GM12878 (cell line): ENCODE results near the gene MGLL. TPM values are rescaled to one million over a fixed set of nuclear protein-coding genes. Genes with fewer than 3 reads are reported as not detected.
A peak's percentile ranks its signal among the peaks of the same experiment; 100 is the strongest.

Experiments used
- ATAC-seq: fragments of 200-7000 bp; cut with Tn5 transposase; 3 replicates; pipeline ENCODE4 v1.9.1; 2020; ENCODE audit warnings: mild to moderate bottlenecking, moderate library complexity
- BruUV-seq: library from RNA; stranded (reverse); fragments of 400-500 nt; replicated peaks from 2 replicates; lab custom pipeline; 2021; lab: Mats Ljungman, UMichigan
- CTCF ChIA-PET: fragments of 300-600 bp; sonication (Branson Sonifier 250); formaldehyde crosslinking; extraction: SDS; loops from one replicate; lab custom pipeline; 2021; ENCODE audit warnings: inconsistent platforms; lab: Yijun Ruan, JAX
- POLR2A ChIA-PET: fragments of 350-600 bp; formaldehyde crosslinking; extraction: SDS; loops from one replicate; lab custom pipeline; 2021; ENCODE audit warnings: inconsistent platforms; lab: Charles Lee
- RAD21 ChIA-PET: fragments of 300-600 bp; sonication (Branson Sonifier 250); formaldehyde crosslinking; loops from one replicate; lab custom pipeline; 2023; ENCODE audit warnings: antibody characterized with exemption; ENCODE audit not compliant: unreplicated experiment; lab: Charles Lee
- SMC1A ChIA-PET: fragments of 300-600 bp; sonication (Branson Sonifier 250); formaldehyde crosslinking; loops from one replicate; lab custom pipeline; 2023; ENCODE audit not compliant: unreplicated experiment, uncharacterized antibody; lab: Charles Lee
- DNase-seq: peaks from one replicate; pipeline ENCODE4 v3.0.0-alpha.2; 2011; ENCODE audit warnings: low read depth, low spot score
- FAIRE-seq: peaks from 3 replicates; lab custom pipeline; 2011; peaks lifted over from hg19 to GRCh38; lab: Jason Lieb, UNC
- H2AFZ ChIP-seq: 2 replicates; pipeline ENCODE4 v1.6.0; 2011; ENCODE audit warnings: low read depth, low read length, control low read depth; ENCODE audit not compliant: control insufficient read depth
- H3K27ac ChIP-seq: 2 replicates; pipeline ENCODE4 v1.5.1; 2011; ENCODE audit warnings: control low read depth; ENCODE audit not compliant: control insufficient read depth, insufficient read depth
- H3K27me3 ChIP-seq, 2 experiments: replicated peaks in 1 of 2; 2 replicates each; pipeline versions ENCODE4 v1.6.0 to v1.6.1; 2011; ENCODE audit warnings: low read length in 1 of 2; ENCODE audit not compliant: control insufficient read depth in 2 of 2, insufficient read depth in 2 of 2
- H3K36me3 ChIP-seq, 2 experiments: 2 replicates each; pipeline ENCODE4 v1.5.1; 2011; ENCODE audit warnings: low read length in 1 of 2; ENCODE audit not compliant: control insufficient read depth in 2 of 2, insufficient read depth in 2 of 2
- H3K4me1 ChIP-seq: 2 replicates; pipeline ENCODE4 v1.6.1; 2011; ENCODE audit warnings: mild to moderate bottlenecking, low read length, moderate library complexity, mixed read lengths; ENCODE audit not compliant: control insufficient read depth, insufficient read depth
- H3K4me2 ChIP-seq: 2 replicates; pipeline ENCODE4 v1.6.0; 2011; ENCODE audit warnings: control low read depth; ENCODE audit not compliant: control insufficient read depth, insufficient read depth
- H3K4me3 ChIP-seq: fragments of 200-600 bp; sonication (generic); 2 replicates; pipeline ENCODE4 v1.5.1; 2016
- H3K79me2 ChIP-seq: 2 replicates; pipeline ENCODE4 v1.6.0; 2011; ENCODE audit warnings: low read length; ENCODE audit not compliant: control insufficient read depth, insufficient read depth
- H3K9ac ChIP-seq: 2 replicates; pipeline ENCODE4 v1.8.0; 2011; ENCODE audit warnings: low read length, control low read depth, mixed read lengths; ENCODE audit not compliant: control insufficient read depth, insufficient read depth
- H3K9me3 ChIP-seq: replicated peaks from 3 replicates; pipeline ENCODE4 v1.5.1; 2011; ENCODE audit warnings: mild to moderate bottlenecking, low read length; ENCODE audit not compliant: control insufficient read depth, insufficient read depth
- H4K20me1 ChIP-seq: 2 replicates; pipeline ENCODE4 v1.6.0; 2011; ENCODE audit not compliant: control insufficient read depth, insufficient read depth
- ATF7 ChIP-seq: fragments of 450-650 bp; IDR thresholded peaks from 2 replicates; pipeline ENCODE4 v1.6.1; 2016; ENCODE audit warnings: low read depth, mild to moderate bottlenecking
- BMI1 ChIP-seq: fragments of 450-650 bp; IDR thresholded peaks from 2 replicates; pipeline ENCODE4 v1.6.1; 2016; ENCODE audit warnings: mild to moderate bottlenecking, moderate library complexity, borderline replicate concordance
- CHD2 ChIP-seq: IDR thresholded peaks from 2 replicates; pipeline ENCODE4 v1.6.1; 2011; ENCODE audit warnings: low read depth, low read length, improper control_type of control experiment, borderline replicate concordance
- FOXK2 ChIP-seq: fragments of 450-650 bp; IDR thresholded peaks from 2 replicates; pipeline ENCODE4 v1.6.1; 2017; ENCODE audit warnings: mild to moderate bottlenecking, moderate library complexity
- GABPA ChIP-seq: IDR thresholded peaks from 2 replicates; pipeline ENCODE4 v1.6.1; 2014; ENCODE audit warnings: antibody characterized with exemption, low read depth, mild to moderate bottlenecking, inconsistent platforms
- KLF5 ChIP-seq: fragments of 450-650 bp; IDR thresholded peaks from 2 replicates; pipeline ENCODE4 v1.6.1; 2014; ENCODE audit warnings: mild to moderate bottlenecking; ENCODE audit not compliant: partially characterized antibody
- MYC ChIP-seq: IDR thresholded peaks from 2 replicates; pipeline ENCODE4 v1.6.1; 2011; ENCODE audit warnings: mild to moderate bottlenecking, low read length, moderate library complexity, inconsistent platforms; ENCODE audit not compliant: insufficient read depth, insufficient replicate concordance, insufficient read length, severe bottlenecking
- NR2C1 ChIP-seq: fragments of 450-650 bp; IDR thresholded peaks from 2 replicates; pipeline ENCODE4 v1.6.1; 2017; ENCODE audit warnings: antibody characterized with exemption, mild to moderate bottlenecking, moderate library complexity
- RAD51 ChIP-seq: fragments of 450-650 bp; IDR thresholded peaks from 2 replicates; pipeline ENCODE4 v1.6.1; 2016; ENCODE audit warnings: moderate library complexity, mild to moderate bottlenecking, inconsistent platforms
- SMC3 ChIP-seq: IDR thresholded peaks from 2 replicates; pipeline ENCODE4 v1.6.1; 2011; ENCODE audit warnings: low read length, improper control_type of control experiment, borderline replicate concordance
- ZNF274 ChIP-seq: IDR thresholded peaks from one replicate; pipeline ENCODE4 v1.8.0; 2011; ENCODE audit not compliant: insufficient read length, insufficient read depth
- WGBS: methylation state at CpG from one replicate; pipeline ENCODE4 v1.1.6; 2016; ENCODE audit warnings: low lambda C conversion rate; ENCODE audit not compliant: insufficient replicate concordance, insufficient coverage; ENCODE audit errors: missing lambda C conversion rate; 5-methylcytosine and 5-hydroxymethylcytosine counted together
- in situ Hi-C: fragments of 300-500 bp; cut with MboI; formaldehyde crosslinking; loops from 9 replicates; pipeline ENCODE4 v1.14.3; 2018; ENCODE audit warnings: mixed read lengths
- intact Hi-C: fragments of 100-400 bp; cut with micrococcal nuclease; formaldehyde crosslinking; loops from one replicate; pipeline ENCODE4 v1.14.2; 2022; ENCODE audit not compliant: unreplicated experiment
- polyA plus RNA-seq, 11 experiments: library from polyadenylated mRNA; depleted of rRNA in 4 of 11; unstranded in 6 of 11; stranded (reverse) in 5 of 11; fragments of >200 nt; fragmentation: Nextera tagmentation in 4 of 11; fragmentation: Illumina TruSeq in 1 of 11; extraction: Ambion mirVana in 4 of 11; extraction: Trizol in 1 of 11; gene quantifications; 1 replicate in 1 of 11; 2 replicates in 10 of 11; pipeline versions ENCODE4 v1.2.1 to v1.2.3, GENCODE V29; 2011 to 2016; ENCODE audit warnings: inconsistent platforms in 2 of 11, missing spikeins in 2 of 11, low read depth in 1 of 11
- total RNA-seq, 4 experiments: library from RNA; depleted of rRNA in 3 of 4; stranded (reverse); fragments of >200 nt in 3 of 4; fragmentation: Illumina TruSeq in 1 of 4; extraction: Trizol in 1 of 4; gene quantifications; 2 replicates each; pipeline versions ENCODE4 v1.2.1 to v1.2.3, GENCODE V29; 2013 to 2021
- TF ChIP-seq, protein P1 (sequence below): IDR thresholded peaks from 2 replicates; pipeline ENCODE4 v1.6.1; 2011; ENCODE audit warnings: low read depth, mild to moderate bottlenecking, low read length, moderate library complexity, borderline replicate concordance; ENCODE audit errors: extremely low read depth

Gene MGLL
- total and polyA plus RNA-seq, 10 of the 15 experiments (the other 5 are each of a cell fraction or from before 2014, with no cell fraction given): 44.9 to 177 (median 72.9) TPM

DNA sequence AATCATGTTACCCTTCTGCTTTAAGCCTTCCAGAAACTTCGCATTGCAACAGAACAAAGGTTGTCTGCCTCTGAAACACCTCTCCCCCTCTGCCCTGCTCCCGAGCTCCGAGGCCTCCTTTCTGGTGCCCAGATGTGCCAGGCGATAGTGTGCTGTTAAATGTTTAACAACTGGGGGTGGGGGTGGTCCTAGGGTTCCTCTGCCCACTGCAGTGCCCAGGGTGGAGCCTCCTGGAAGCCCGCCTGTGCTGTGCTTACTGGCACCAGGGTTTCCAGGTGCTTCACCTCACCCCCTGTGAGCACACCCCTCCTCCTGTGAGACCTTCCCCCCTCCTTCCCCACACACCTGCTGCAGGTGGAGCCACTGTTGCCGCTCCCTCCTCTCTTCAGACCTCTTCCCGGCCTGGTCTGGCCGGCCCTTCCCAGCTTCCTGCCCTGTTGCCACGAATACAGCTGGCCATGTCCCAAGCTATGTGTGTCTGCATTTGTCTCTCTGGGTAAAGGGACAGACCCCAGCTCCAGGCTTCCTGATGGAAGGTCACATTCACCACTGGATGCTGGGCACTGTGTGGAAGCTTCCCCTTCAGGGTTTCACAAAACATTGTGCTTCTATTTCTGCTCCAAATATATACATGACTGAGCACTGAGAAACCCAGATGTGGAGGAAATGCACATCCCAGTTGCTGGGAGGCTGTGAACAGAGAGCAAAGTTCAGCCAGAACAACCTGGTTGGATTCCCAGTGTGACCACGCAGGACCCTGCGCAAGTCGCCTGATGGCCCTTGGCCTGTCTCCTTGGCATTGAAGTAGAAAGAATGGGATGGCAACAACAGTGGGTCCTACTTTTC, 37.2 kb downstream of the MGLL start:
- no peak overlapping the region for H3K4me3 ChIP-seq
- H3K9ac ChIP-seq: no peak overlapping the region
- H3K9me3 ChIP-seq: no peaks in the 10 kb centered on the region
- no peaks in the 10 kb centered on the region for H3K79me2 ChIP-seq
- ATAC-seq: no peak
- intact Hi-C loops: no loop called here
- ChIA-PET RAD21 (interaction anchor here (1.8 kb wide), 1 partner anchor 35 kb away, joined by 5 read pairs; no protein-coding TSS in a partner anchor), CTCF (interaction anchor here (0.6 to 1.8 kb wide), 2 partner anchors 10 to 183 kb away, joined by 4 read pairs; no protein-coding TSS in a partner anchor), POLR2A (no interaction called here), SMC1A (interaction anchor here (0.9 kb wide), 1 partner anchor 17 kb away, joined by 3 read pairs; no protein-coding TSS in a partner anchor)
- no peak for FAIRE-seq
- H2AFZ ChIP-seq: no peak overlapping the region
- peak overlapping the region; percentile 4; the same call in 1 of the 2 replicates for H3K27ac ChIP-seq
- 92% methylated on average over 11 of the region's 12 CpGs for WGBS
- TF ChIP-seq KLF5 (no peak), MYC (no peak), ATF7 (no peak), FOXK2 (no peak), ZNF274 (no peak), CHD2 (no peak), BMI1 (no peak), NR2C1 (no peak), SMC3 (no peak), GABPA (no peak), RAD51 (no peak)
- TF ChIP-seq, protein P1, sequence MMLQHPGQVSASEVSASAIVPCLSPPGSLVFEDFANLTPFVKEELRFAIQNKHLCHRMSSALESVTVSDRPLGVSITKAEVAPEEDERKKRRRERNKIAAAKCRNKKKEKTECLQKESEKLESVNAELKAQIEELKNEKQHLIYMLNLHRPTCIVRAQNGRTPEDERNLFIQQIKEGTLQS: no peak
- H3K4me1 ChIP-seq: peaks cover 13% of the 10 kb centered on the region; the same call in 1 of the 2 replicates
- H4K20me1 ChIP-seq: no peaks in the 10 kb centered on the region
- in situ Hi-C loops: no loop called here
- no peaks in the 10 kb centered on the region for H3K27me3 ChIP-seq
- no peak for DNase-seq
- no TSS peak for BruUV-seq
- no peak overlapping the region for H3K4me2 ChIP-seq
- peaks cover 12 to 19% of the 10 kb centered on the region in 2 experiments; a peak in 3 of 4 replicates for H3K36me3 ChIP-seq
